Astrocyte (in vitro differentiated cells and primary cell): ENCODE measurements around the gene PPP6C. TPM values are rescaled to one million over a fixed set of nuclear protein-coding genes. Genes with fewer than 3 reads are reported as not detected.

Experiments
- DNase-seq: peaks from one replicate; pipeline ENCODE4 v3.0.0-alpha.2; 2010; ENCODE audit warnings: low read depth
- FAIRE-seq: peaks from 2 replicates; lab custom pipeline; 2011; peaks lifted over from hg19 to GRCh38; lab: Jason Lieb, UNC
- H2AFZ ChIP-seq: 2 replicates; pipeline ENCODE4 v1.6.0; 2012; ENCODE audit warnings: low read depth, low read length, inconsistent platforms
- H3K27ac ChIP-seq: 2 replicates; pipeline ENCODE4 v1.5.1; 2011; ENCODE audit warnings: low read depth, low read length, inconsistent platforms
- H3K27me3 ChIP-seq: 2 replicates; pipeline ENCODE4 v1.6.0; 2011; ENCODE audit warnings: low read length, inconsistent platforms; ENCODE audit not compliant: insufficient read depth
- H3K36me3 ChIP-seq: 2 replicates; pipeline ENCODE4 v1.5.1; 2011; ENCODE audit warnings: low read length, inconsistent platforms; ENCODE audit not compliant: insufficient read depth
- H3K4me1 ChIP-seq: 2 replicates; pipeline ENCODE4 v1.5.1; 2011; ENCODE audit warnings: low read length, inconsistent platforms; ENCODE audit not compliant: insufficient read depth
- H3K4me2 ChIP-seq: 2 replicates; pipeline ENCODE4 v1.6.0; 2012; ENCODE audit warnings: low read length, inconsistent platforms
- H3K4me3 ChIP-seq: 2 replicates; pipeline ENCODE4 v1.5.1; 2011; ENCODE audit warnings: low read depth, mild to moderate bottlenecking, low read length, inconsistent platforms; ENCODE audit not compliant: insufficient read depth
- H3K79me2 ChIP-seq: 2 replicates; pipeline ENCODE4 v1.6.0; 2012; ENCODE audit warnings: mild to moderate bottlenecking, low read length, inconsistent platforms; ENCODE audit not compliant: insufficient read depth
- H3K9ac ChIP-seq: 2 replicates; pipeline ENCODE4 v1.6.0; 2012; ENCODE audit warnings: mild to moderate bottlenecking, low read length, inconsistent platforms
- H3K9me3 ChIP-seq: 2 replicates; pipeline ENCODE4 v1.5.1; 2012; ENCODE audit warnings: low read depth, mild to moderate bottlenecking, low read length, inconsistent platforms; ENCODE audit not compliant: insufficient read depth
- H4K20me1 ChIP-seq: 2 replicates; pipeline ENCODE4 v1.6.0; 2012; ENCODE audit warnings: low read length, inconsistent platforms; ENCODE audit not compliant: insufficient read depth
- H3K27ac Mint-ChIP-seq: one replicate; pipeline ENCODE4 v1.8.0; 2021; ENCODE audit warnings: mild to moderate bottlenecking, mixed read lengths; ENCODE audit not compliant: unreplicated experiment
- H3K27me3 Mint-ChIP-seq: one replicate; pipeline ENCODE4 v1.8.0; 2021; ENCODE audit warnings: low read depth, mixed read lengths; ENCODE audit not compliant: unreplicated experiment
- H3K36me3 Mint-ChIP-seq: one replicate; pipeline ENCODE4 v1.8.0; 2021; ENCODE audit warnings: low read depth, mixed read lengths; ENCODE audit not compliant: unreplicated experiment
- H3K4me1 Mint-ChIP-seq: one replicate; pipeline ENCODE4 v1.8.0; 2021; ENCODE audit warnings: low read depth, mixed read lengths; ENCODE audit not compliant: unreplicated experiment
- H3K4me3 Mint-ChIP-seq: one replicate; pipeline ENCODE4 v1.8.0; 2021; ENCODE audit warnings: mild to moderate bottlenecking, moderate library complexity, mixed read lengths; ENCODE audit not compliant: unreplicated experiment
- H3K9me3 Mint-ChIP-seq: one replicate; pipeline ENCODE4 v1.8.0; 2021; ENCODE audit warnings: mild to moderate bottlenecking, mixed read lengths; ENCODE audit not compliant: unreplicated experiment
- CTCF ChIP-seq: IDR thresholded peaks from 2 replicates; pipeline ENCODE4 v1.5.1; 2011; ENCODE audit warnings: low read depth, mild to moderate bottlenecking, inconsistent platforms, low read length, moderate library complexity; ENCODE audit not compliant: insufficient read depth
- EZH2 ChIP-seq: IDR thresholded peaks from 2 replicates; pipeline ENCODE4 v1.6.1; 2012; ENCODE audit warnings: mild to moderate bottlenecking, low read length, inconsistent platforms; ENCODE audit not compliant: insufficient read depth
- total RNA-seq: library from RNA; stranded (reverse); gene quantifications from 2 replicates; pipeline ENCODE4 v1.2.1, GENCODE V29; 2021

The PPP6C gene
- total RNA-seq, 1 donor from 2014 or later = 41.1 TPM

GRCh38 chr9:125103770-125104460 lies 85.7 kb downstream of the PPP6C start:
- FAIRE-seq (no peak), DNase-seq (no peak)
- Histone ChIP-seq H3K27me3 (no peaks in the 10 kb centered on the region), H3K9ac (no peak overlapping the region), H2AFZ (no peak overlapping the region), H3K4me1 (no peaks in the 10 kb centered on the region), H3K27ac (no peak overlapping the region), H4K20me1 (no peaks in the 10 kb centered on the region), H3K9me3 (no peaks in the 10 kb centered on the region), H3K4me2 (no peak overlapping the region), H3K36me3 (no peaks in the 10 kb centered on the region), H3K4me3 (no peak overlapping the region), H3K79me2 (no peaks in the 10 kb centered on the region)
- Mint-ChIP-seq H3K36me3 (no peaks in the 10 kb centered on the region), H3K27ac (no peak overlapping the region), H3K27me3 (no peaks in the 10 kb centered on the region), H3K4me1 (peaks cover 7% of the 10 kb centered on the region), H3K9me3 (peaks cover 1% of the 10 kb centered on the region), H3K4me3 (no peak overlapping the region)
- no peak for TF ChIP-seq CTCF
- TF ChIP-seq EZH2 = no peak

DNA sequence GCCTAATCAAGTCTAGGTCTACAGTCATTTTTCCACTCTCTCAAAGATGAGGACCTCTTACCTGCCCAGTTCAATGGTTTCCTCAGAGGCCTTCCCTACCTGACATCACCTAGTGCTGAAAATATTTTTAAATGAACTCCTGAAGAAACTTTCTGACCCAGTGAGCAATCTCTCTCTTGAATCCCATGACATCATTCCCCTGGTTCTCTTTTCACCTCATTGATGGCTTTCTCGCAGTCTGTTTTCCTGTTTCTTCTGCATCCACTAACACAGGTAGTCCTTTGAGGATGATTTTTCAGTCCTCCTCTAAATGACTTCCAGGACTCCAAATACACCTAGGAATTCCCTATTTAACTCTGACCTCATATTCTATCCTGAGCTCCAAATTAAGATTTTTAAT lies 86.6 kb downstream of the PPP6C start:
- Mint-ChIP-seq H3K4me3 (no peak overlapping the region), H3K27ac (no peak overlapping the region), H3K36me3 (no peaks in the 10 kb centered on the region), H3K9me3 (peaks cover 1% of the 10 kb centered on the region), H3K27me3 (no peaks in the 10 kb centered on the region), H3K4me1 (peaks cover 9% of the 10 kb centered on the region)
- H3K4me1 ChIP-seq = no peaks in the 10 kb centered on the region
- no peaks in the 10 kb centered on the region for H3K36me3 ChIP-seq
- no peaks in the 10 kb centered on the region for H3K9me3 ChIP-seq
- no peaks in the 10 kb centered on the region for H3K27me3 ChIP-seq
- no peaks in the 10 kb centered on the region for H4K20me1 ChIP-seq
- H3K9ac ChIP-seq = no peak overlapping the region
- H3K79me2 ChIP-seq = no peaks in the 10 kb centered on the region
- no peak overlapping the region for H3K27ac ChIP-seq
- no peak overlapping the region for H2AFZ ChIP-seq
- H3K4me2 ChIP-seq = no peak overlapping the region
- no peak overlapping the region for H3K4me3 ChIP-seq
- FAIRE-seq (no peak), DNase-seq (no peak)
- TF ChIP-seq CTCF (no peak), EZH2 (no peak)

- Histone ChIP-seq H4K20me1 (no peaks in the 10 kb centered on the region), H3K9ac (no peak overlapping the region), H2AFZ (no peak overlapping the region), H3K27ac (no peak overlapping the region), H3K79me2 (no peaks in the 10 kb centered on the region), H3K4me2 (no peak overlapping the region), H3K4me1 (no peaks in the 10 kb centered on the region), H3K27me3 (no peaks in the 10 kb centered on the region), H3K36me3 (no peaks in the 10 kb centered on the region), H3K9me3 (no peaks in the 10 kb centered on the region), H3K4me3 (no peak overlapping the region)
- Mint-ChIP-seq H3K4me1 (peaks cover 9% of the 10 kb centered on the region), H3K36me3 (no peaks in the 10 kb centered on the region), H3K27me3 (no peaks in the 10 kb centered on the region), H3K4me3 (no peak overlapping the region), H3K9me3 (peaks cover 5% of the 10 kb centered on the region), H3K27ac (no peak overlapping the region)
- TF ChIP-seq CTCF (no peak), EZH2 (no peak)
- DNase-seq = no peak
- FAIRE-seq = no peak
Measured at GRCh38 chr9:125100822-125101221, 88.8 kb downstream of the PPP6C start.
